Measurements from ENCODE around the gene U2SURP. TPM values are rescaled to one million over a fixed set of nuclear protein-coding genes. Genes with fewer than 3 reads are reported as not detected.

The U2SURP gene
- total and polyA plus RNA-seq, 2 donors (not counting 1 experiment from before 2014, with no cell fraction given) = 15.1 to 138 TPM

DNA sequence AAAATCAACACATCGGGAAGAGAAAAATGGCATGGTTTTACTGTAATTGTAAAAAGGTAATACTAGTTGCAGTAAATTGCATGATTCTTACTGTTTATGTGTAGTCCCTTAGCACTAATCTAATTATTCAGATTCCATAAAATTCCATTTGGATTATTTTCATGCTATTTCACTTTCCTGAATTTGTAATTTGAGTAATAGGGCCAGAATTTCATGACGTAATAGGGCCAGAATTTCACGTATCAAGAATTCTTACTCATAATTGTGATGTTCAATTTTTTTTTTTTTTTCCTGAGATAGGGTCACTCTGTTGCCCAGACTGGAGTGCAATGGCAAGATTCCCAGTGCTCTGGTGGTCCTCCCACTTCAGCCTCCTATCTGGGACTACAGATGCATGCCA, 2.9 kb upstream of the U2SURP start:
- TF ChIP-seq EZH2 (IDR thresholded peaks at IDR 0.05; ENCODE audit: borderline replicate concordance, insufficient read depth, low read depth, low read length, poor library complexity, severe bottlenecking) (no peak), CTCF (IDR thresholded peaks at IDR 0.05) (no peak)
- Histone ChIP-seq H3K9ac (ENCODE audit: low read length) (no peak overlapping the region), H3K27me3 (replicated peaks in 1 of 4; ENCODE audit: control extremely low read depth in 1 of 4, control insufficient read depth in 3 of 4, insufficient read depth in 4 of 4, low read length in 3 of 4) (no peaks in the 10 kb centered on the region), H3K79me2 (ENCODE audit: control insufficient read depth, insufficient read depth, low read length) (peaks cover 23% of the 10 kb centered on the region), H3K36me3 (replicated peaks in 1 of 2; ENCODE audit: control extremely low read depth in 1 of 2, control insufficient read depth in 1 of 2, extremely low read depth in 1 of 2, insufficient read depth in 2 of 2, low read length in 1 of 2) (no peaks in the 10 kb centered on the region), H3K9me3 (ENCODE audit: control extremely low read depth in 1 of 3, control insufficient read depth in 2 of 3, insufficient read depth in 1 of 3, low read length in 2 of 3) (no peaks in the 10 kb centered on the region), H3K27ac (ENCODE audit: low read length in 2 of 2) (no peak overlapping the region), H2AFZ (ENCODE audit: insufficient read depth, low read depth, low read length, poor library complexity, severe bottlenecking) (no peak overlapping the region), H3K4me3 (ENCODE audit: control extremely low read depth in 1 of 5, extremely low read depth in 1 of 5, insufficient read depth in 1 of 5, low read depth in 2 of 5, low read length in 4 of 5) (no peak overlapping the region), H4K20me1 (ENCODE audit: control insufficient read depth, insufficient read depth, low read length, poor library complexity, severe bottlenecking) (no peaks in the 10 kb centered on the region), H3K4me2 (replicated peaks; ENCODE audit: low read depth, low read length, poor library complexity, severe bottlenecking) (no peak overlapping the region), H3K4me1 (ENCODE audit: control insufficient read depth in 2 of 2, insufficient read depth in 2 of 2, low read length in 2 of 2) (peaks cover 33 to 34% of the 10 kb centered on the region in 2 donors)
- Mint-ChIP-seq H3K4me1 (peaks cover 32% of the 10 kb centered on the region), H3K27ac (no peak overlapping the region), H3K9me3 (ENCODE audit: insufficient read depth) (no peaks in the 10 kb centered on the region), H3K27me3 (no peaks in the 10 kb centered on the region), H3K4me3 (no peak overlapping the region)
- POLR2A ChIA-PET = no interaction called here
- DNase-seq = no peak
- CTCF ChIA-PET = interaction anchor here (2.1 kb wide), 1 partner anchor 411 kb away, joined by 6 read pairs; no protein-coding TSS in a partner anchor
- intact Hi-C loops (cut with micrococcal nuclease) = no loop called here
- WGBS (ENCODE audit: insufficient coverage) = no CpG with 5 or more reads among the region's 3 CpGs
- no peak for ATAC-seq (ENCODE audit: low read depth)

DNA sequence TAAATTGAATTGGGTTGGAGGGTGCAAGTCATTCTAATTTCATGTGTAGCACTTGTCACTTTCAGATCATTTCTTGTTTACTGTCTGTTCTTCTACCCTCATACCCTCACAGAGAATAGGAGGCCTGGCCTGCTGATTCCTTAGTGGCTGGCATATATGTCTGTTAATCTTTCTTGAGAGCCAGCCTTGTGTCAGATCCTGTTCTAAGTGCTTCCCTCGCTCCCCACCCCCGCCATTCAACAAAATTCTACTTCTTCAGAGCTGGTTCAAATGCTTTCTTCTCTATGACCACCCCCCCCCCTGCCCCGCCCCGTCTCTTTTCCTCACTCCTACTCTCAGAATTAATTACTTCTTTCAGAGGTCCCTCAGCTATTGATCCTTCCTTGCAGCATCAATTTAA, 1.5 kb upstream of the U2SURP start:
- H2AFZ ChIP-seq (ENCODE audit: insufficient read depth, low read depth, low read length, poor library complexity, severe bottlenecking) = no peak overlapping the region
- H3K4me1 Mint-ChIP-seq = peaks cover 26% of the 10 kb centered on the region
- H3K4me1 ChIP-seq (ENCODE audit: control insufficient read depth in 2 of 2, insufficient read depth in 2 of 2, low read length in 2 of 2) = peaks cover 20% of the 10 kb centered on the region in 2 donors
- H3K27me3 Mint-ChIP-seq = no peaks in the 10 kb centered on the region
- ChIA-PET CTCF (no interaction called here), POLR2A (interaction anchor here (0.6 kb wide), 1 partner anchor 428 kb away, joined by 18 read pairs; no protein-coding TSS in a partner anchor)
- H3K4me2 ChIP-seq (replicated peaks; ENCODE audit: low read depth, low read length, poor library complexity, severe bottlenecking) = no peak overlapping the region
- H3K4me3 Mint-ChIP-seq = peak overlapping the region; percentile 96
- H3K9me3 Mint-ChIP-seq (ENCODE audit: insufficient read depth) = no peaks in the 10 kb centered on the region
- ATAC-seq (ENCODE audit: low read depth) (no peak), DNase-seq (no peak)
- TF ChIP-seq EZH2 (IDR thresholded peaks at IDR 0.05; ENCODE audit: borderline replicate concordance, insufficient read depth, low read depth, low read length, poor library complexity, severe bottlenecking) (no peak), CTCF (IDR thresholded peaks at IDR 0.05) (no peak)
- H3K79me2 ChIP-seq (ENCODE audit: control insufficient read depth, insufficient read depth, low read length) = peaks cover 38% of the 10 kb centered on the region
- no peak overlapping the region for H3K9ac ChIP-seq (ENCODE audit: low read length)
- peak overlapping the region; percentile 26 for H3K27ac Mint-ChIP-seq
- intact Hi-C loops (cut with micrococcal nuclease) = loop anchor here (5.0 kb wide), 4 partner anchors 403 to 1688 kb away; partner anchors contain the start of genes PLS1, RNF7 and TFDP2
- H4K20me1 ChIP-seq (ENCODE audit: control insufficient read depth, insufficient read depth, low read length, poor library complexity, severe bottlenecking) = peaks cover 5% of the 10 kb centered on the region
- H3K27ac ChIP-seq (ENCODE audit: low read length in 2 of 2) = no peak overlapping the region
- H3K27me3 ChIP-seq (replicated peaks in 1 of 4; ENCODE audit: control extremely low read depth in 1 of 4, control insufficient read depth in 3 of 4, insufficient read depth in 4 of 4, low read length in 3 of 4) = no peaks in the 10 kb centered on the region
- no peaks in the 10 kb centered on the region for H3K36me3 ChIP-seq (replicated peaks in 1 of 2; ENCODE audit: control extremely low read depth in 1 of 2, control insufficient read depth in 1 of 2, extremely low read depth in 1 of 2, insufficient read depth in 2 of 2, low read length in 1 of 2)
- 100% methylated on average over 2 of the region's 4 CpGs for WGBS (ENCODE audit: insufficient coverage)
- no peaks in the 10 kb centered on the region for H3K9me3 ChIP-seq (ENCODE audit: control extremely low read depth in 1 of 3, control insufficient read depth in 2 of 3, insufficient read depth in 1 of 3, low read length in 2 of 3)
- H3K4me3 ChIP-seq (ENCODE audit: control extremely low read depth in 1 of 5, extremely low read depth in 1 of 5, insufficient read depth in 1 of 5, low read depth in 2 of 5, low read length in 4 of 5) = no peak overlapping the region
